DMS 273 (cell line): ENCODE data around the gene FAHD2A.
"Not testable (repeated sequence)": the region's sequence is repeated elsewhere in the genome, so short reads cannot be mapped to it uniquely, and the experiment has no call there.

Experiments used
- DNase-seq: peaks from one replicate; lab custom pipeline; 2025; ENCODE audit not compliant: unreplicated experiment; lab: John Stamatoyannopoulos, UW

Gene FAHD2A

GRCh38 chr2:95375532-95376150 lies 26.9 kb upstream of the FAHD2A start:
- no peak for DNase-seq

GRCh38 chr2:95376311-95377215 lies 25.9 kb upstream of the FAHD2A start:
- DNase-seq = no peak

GRCh38 chr2:95377216-95378123 lies 25.0 kb upstream of the FAHD2A start:
- no peak for DNase-seq

- DNase-seq = not testable (repeated sequence)
Measured at GRCh38 chr2:95378281-95378680, 24.2 kb upstream of the FAHD2A start.

GRCh38 chr2:95379371-95379831 lies 23.1 kb upstream of the FAHD2A start:
- DNase-seq = peak; percentile 31

GRCh38 chr2:95380280-95380679 lies 22.2 kb upstream of the FAHD2A start:
- no peak for DNase-seq

GRCh38 chr2:95380731-95381130 lies 21.8 kb upstream of the FAHD2A start:
- DNase-seq = no peak

- DNase-seq = no peak
Measured at GRCh38 chr2:95381212-95382191, 21.0 kb upstream of the FAHD2A start.

GRCh38 chr2:95382192-95382591 lies 20.3 kb upstream of the FAHD2A start:
- no peak for DNase-seq

- no peak for DNase-seq
Measured at GRCh38 chr2:95382686-95383634, 19.5 kb upstream of the FAHD2A start.

GRCh38 chr2:95383635-95384027 lies 18.9 kb upstream of the FAHD2A start:
- DNase-seq = no peak

GRCh38 chr2:95384854-95385569 lies 17.5 kb upstream of the FAHD2A start:
- DNase-seq = no peak

GRCh38 chr2:95385570-95385984 lies 16.9 kb upstream of the FAHD2A start:
- DNase-seq = no peak

GRCh38 chr2:95386031-95386430 lies 16.5 kb upstream of the FAHD2A start:
- DNase-seq = no peak

- no peak for DNase-seq
Measured at GRCh38 chr2:95387358-95387757, 15.2 kb upstream of the FAHD2A start.

GRCh38 chr2:95388091-95388692 lies 14.3 kb upstream of the FAHD2A start:
- DNase-seq = no peak

- no peak for DNase-seq
Measured at GRCh38 chr2:95388856-95389244, 13.7 kb upstream of the FAHD2A start.
